IMR-90 (cell line): ENCODE results near the gene PTPRN2. TPM values are rescaled to one million over a fixed set of nuclear protein-coding genes. Genes with fewer than 3 reads are reported as not detected.

ENCODE experiments used
- ATAC-seq: fragments of 200-7000 bp; cut with Tn5 transposase; 2 replicates; pipeline ENCODE4 v1.9.1; 2020; ENCODE audit warnings: low read depth, mild to moderate bottlenecking, moderate library complexity
- BruUV-seq: library from RNA; stranded (reverse); fragments of 400-500 nt; replicated peaks from 2 replicates; lab custom pipeline; 2021; lab: Mats Ljungman, UMichigan
- CTCF ChIA-PET: fragments of 300-600 bp; formaldehyde crosslinking; extraction: SDS; loops from one replicate; lab custom pipeline; 2021; ENCODE audit warnings: antibody characterized with exemption; lab: Yijun Ruan, JAX
- POLR2A ChIA-PET: fragments of 300-600 bp; sonication (Branson Sonifier 250); formaldehyde crosslinking; loops from one replicate; lab custom pipeline; 2022; ENCODE audit warnings: antibody characterized with exemption; ENCODE audit not compliant: unreplicated experiment; lab: Charles Lee
- DNase-seq: peaks from one replicate; pipeline ENCODE4 v3.0.0; 2013
- H2AFZ ChIP-seq: replicated peaks from 2 replicates; pipeline ENCODE3; 2013; ENCODE audit warnings: low read length, mild to moderate bottlenecking; ENCODE audit not compliant: poor library complexity
- H2AK5ac ChIP-seq: 2 replicates; pipeline ENCODE4 v1.6.1; 2013; ENCODE audit warnings: low read depth, low read length, inconsistent platforms
- H2AK9ac ChIP-seq: replicated peaks from 2 replicates; pipeline ENCODE3; 2013; ENCODE audit warnings: mild to moderate bottlenecking, low read depth, low read length, moderate library complexity; ENCODE audit not compliant: poor library complexity
- H2BK120ac ChIP-seq: 2 replicates; pipeline ENCODE4 v1.6.1; 2013; ENCODE audit warnings: low read depth, low read length, inconsistent platforms
- H2BK15ac ChIP-seq: 3 replicates; pipeline ENCODE4 v1.6.1; 2013; ENCODE audit warnings: low read depth, low read length, inconsistent platforms
- H2BK20ac ChIP-seq: 2 replicates; pipeline ENCODE4 v1.6.1; 2013; ENCODE audit warnings: low read depth, mild to moderate bottlenecking, inconsistent platforms, low read length, moderate library complexity
- H2BK5ac ChIP-seq: 2 replicates; pipeline ENCODE4 v1.6.1; 2013; ENCODE audit warnings: mild to moderate bottlenecking, low read depth, low read length, inconsistent platforms; ENCODE audit not compliant: poor library complexity, severe bottlenecking
- H3K14ac ChIP-seq: replicated peaks from 2 replicates; pipeline ENCODE4 v1.6.1; 2013; ENCODE audit warnings: low read depth, low read length, inconsistent platforms
- H3K18ac ChIP-seq: 2 replicates; pipeline ENCODE4 v1.6.1; 2013; ENCODE audit warnings: low read depth, low read length, control low read depth
- H3K23ac ChIP-seq: 2 replicates; pipeline ENCODE4 v1.6.1; 2013; ENCODE audit warnings: low read depth, low read length, inconsistent platforms
- H3K27ac ChIP-seq: 2 replicates; pipeline ENCODE4 v1.5.1; 2013; ENCODE audit warnings: mild to moderate bottlenecking, control low read depth, low read length; ENCODE audit not compliant: insufficient read depth
- H3K27me3 ChIP-seq: 2 replicates; pipeline ENCODE4 v1.6.1; 2013; ENCODE audit warnings: low read length; ENCODE audit not compliant: control insufficient read depth, insufficient read depth
- H3K36me3 ChIP-seq: 2 replicates; pipeline ENCODE4 v1.6.1; 2013; ENCODE audit warnings: low read length, mixed read lengths; ENCODE audit not compliant: control insufficient read depth, insufficient read depth
- H3K4ac ChIP-seq: 2 replicates; pipeline ENCODE4 v1.6.1; 2013; ENCODE audit warnings: low read depth, low read length, inconsistent platforms
- H3K4me1 ChIP-seq: 2 replicates; pipeline ENCODE4 v1.6.1; 2013; ENCODE audit warnings: low read length, mixed read lengths; ENCODE audit not compliant: control insufficient read depth, insufficient read depth
- H3K4me2 ChIP-seq: 2 replicates; pipeline ENCODE4 v1.6.1; 2013; ENCODE audit warnings: low read depth, mild to moderate bottlenecking, control low read depth, low read length, moderate library complexity
- H3K4me3 ChIP-seq: 2 replicates; pipeline ENCODE4 v1.5.1; 2013; ENCODE audit warnings: low read depth, mild to moderate bottlenecking, control low read depth, low read length, moderate library complexity; ENCODE audit not compliant: insufficient read depth
- H3K56ac ChIP-seq: 2 replicates; pipeline ENCODE4 v1.6.1; 2013; ENCODE audit warnings: low read length, inconsistent platforms; ENCODE audit not compliant: insufficient read depth; ENCODE audit errors: extremely low read depth
- H3K79me1 ChIP-seq, 2 experiments: 2 replicates each; pipeline ENCODE4 v1.6.1; 2013; ENCODE audit warnings: low read length in 2 of 2, inconsistent platforms in 1 of 2, low read depth in 1 of 2
- H3K9ac ChIP-seq: 2 replicates; pipeline ENCODE4 v1.6.1; 2013; ENCODE audit warnings: low read depth, low read length, control low read depth
- H3K9me1 ChIP-seq: 2 replicates; pipeline ENCODE4 v1.6.1; 2013; ENCODE audit warnings: low read length, inconsistent platforms; ENCODE audit not compliant: insufficient read depth
- H3K9me3 ChIP-seq: 2 replicates; pipeline ENCODE4 v1.6.1; 2013; ENCODE audit warnings: low read length; ENCODE audit not compliant: control insufficient read depth, insufficient read depth
- H4K20me1 ChIP-seq: 2 replicates; pipeline ENCODE4 v1.6.1; 2013; ENCODE audit warnings: low read length, inconsistent platforms; ENCODE audit not compliant: insufficient read depth
- H4K5ac ChIP-seq: 2 replicates; pipeline ENCODE4 v1.6.1; 2013; ENCODE audit warnings: mild to moderate bottlenecking, low read depth, low read length, control low read depth
- H4K8ac ChIP-seq, 2 experiments: 2 replicates each; pipeline ENCODE4 v1.6.1; 2013; ENCODE audit warnings: low read depth in 2 of 2, low read length in 2 of 2, control low read depth in 1 of 2, inconsistent platforms in 1 of 2
- H4K91ac ChIP-seq: 2 replicates; pipeline ENCODE4 v1.6.1; 2013; ENCODE audit warnings: low read depth, low read length, inconsistent platforms; ENCODE audit not compliant: insufficient read depth
- CTCF ChIP-seq: conservative IDR thresholded peaks from 2 replicates; pipeline ENCODE4 v1.5.1; 2012; ENCODE audit warnings: mild to moderate bottlenecking, low read depth, low read length, improper control_type of control experiment
- MAFK ChIP-seq: IDR thresholded peaks from 2 replicates; pipeline ENCODE4 v1.6.1; 2012; ENCODE audit warnings: low read depth, low read length, improper control_type of control experiment
- NFE2L2 ChIP-seq: fragments of 150-350 bp; IDR thresholded peaks from 2 replicates; pipeline ENCODE4 v1.6.1; 2016; ENCODE audit warnings: low read depth, mild to moderate bottlenecking, low read length
- POLR2A ChIP-seq: IDR thresholded peaks from 2 replicates; pipeline ENCODE4 v1.6.1; 2012; ENCODE audit warnings: mild to moderate bottlenecking, low read depth, low read length
- RAD21 ChIP-seq: IDR thresholded peaks from 2 replicates; pipeline ENCODE4 v1.6.1; 2012; ENCODE audit warnings: low read length, improper control_type of control experiment
- USF2 ChIP-seq: fragments of 150-350 bp; IDR thresholded peaks from 2 replicates; pipeline ENCODE4 v1.6.1; 2017; ENCODE audit warnings: mild to moderate bottlenecking, antibody characterized with exemption, low read length, low read depth
- WGBS, 2 experiments: methylation state at CpG; one replicate each; pipeline versions ENCODE4 v1.1.5 to v1.1.7; 2013; ENCODE audit warnings: missing lambda C conversion rate in 2 of 2; ENCODE audit not compliant: insufficient read length in 1 of 2; ENCODE audit errors: extremely low coverage in 2 of 2; 5-methylcytosine and 5-hydroxymethylcytosine counted together
- dilution Hi-C: fragments of 300-500 bp; cut with HindIII; formaldehyde crosslinking; loops from one replicate; pipeline ENCODE4 v1.14.3; 2018; ENCODE audit warnings: low sequenced_read_pairs; ENCODE audit not compliant: unreplicated experiment
- in situ Hi-C: fragments of 300-500 bp; cut with MboI; formaldehyde crosslinking; loops from 3 replicates; pipeline ENCODE4 v1.14.3; 2019; ENCODE audit warnings: low sequenced_read_pairs, inconsistent platforms, mixed read lengths
- intact Hi-C: fragments of 100-400 bp; cut with micrococcal nuclease; formaldehyde crosslinking; loops from 2 replicates; pipeline ENCODE4 v1.10.0; 2022
- polyA plus RNA-seq, 3 experiments: library from polyadenylated mRNA; depleted of rRNA; stranded (reverse); fragments of >200 nt; gene quantifications; 2 replicates each; pipeline ENCODE4 v1.2.3, GENCODE V29; 2012; ENCODE audit warnings: low replicate concordance in 1 of 3
- total RNA-seq: library from RNA; depleted of rRNA; stranded (reverse); fragments of >200 nt; gene quantifications from 2 replicates; pipeline ENCODE4 v1.2.3, GENCODE V29; 2012

PTPRN2 gene
- total and polyA plus RNA-seq, 2 of the 4 experiments (the other 2 are of a cell fraction) = 0.03 TPM; not detected in 1

GRCh38 chr7:158533386-158534133 lies 54.1 kb downstream of the PTPRN2 start:
- H2BK15ac ChIP-seq = no peak overlapping the region
- no peaks in the 10 kb centered on the region for H3K79me1 ChIP-seq
- CTCF ChIA-PET = interaction anchor here (0.6 kb wide), 1 partner anchor 11 kb away, joined by 3 read pairs; no protein-coding TSS in a partner anchor
- H3K27ac ChIP-seq = no peak overlapping the region
- no peak overlapping the region for H2BK5ac ChIP-seq
- H3K4me3 ChIP-seq = no peak overlapping the region
- no peak overlapping the region for H4K8ac ChIP-seq
- H2AK5ac ChIP-seq = no peak overlapping the region
- peaks cover 60% of the 10 kb centered on the region for H3K9me3 ChIP-seq
- H2BK120ac ChIP-seq = no peak overlapping the region
- H3K9me1 ChIP-seq = no peaks in the 10 kb centered on the region
- no peak overlapping the region for H3K9ac ChIP-seq
- H3K36me3 ChIP-seq = no peaks in the 10 kb centered on the region
- H3K18ac ChIP-seq = no peak overlapping the region
- H4K91ac ChIP-seq = no peak overlapping the region
- peak overlapping the region; percentile 11 for H2AFZ ChIP-seq
- no TSS peak for BruUV-seq
- no peak overlapping the region for H3K14ac ChIP-seq
- 66% methylated on average over 11 of the region's 26 CpGs; no CpG with 5 or more reads in 1 of the 2 experiments for whole genome bisulfite sequencing, 2 experiments
- no peak overlapping the region for H4K5ac ChIP-seq
- H3K4me1 ChIP-seq = no peaks in the 10 kb centered on the region
- H3K56ac ChIP-seq = no peak overlapping the region
- POLR2A ChIA-PET = no interaction called here
- in situ Hi-C loops (no loop called here), intact Hi-C loops (no loop called here), dilution Hi-C loops (no loop called here)
- H3K4me2 ChIP-seq = no peak overlapping the region
- DNase-seq (no peak), ATAC-seq (no peak)
- H3K27me3 ChIP-seq = no peaks in the 10 kb centered on the region
- TF ChIP-seq RAD21 = no peak
- TF ChIP-seq POLR2A = no peak
- TF ChIP-seq MAFK = no peak
- no peak for TF ChIP-seq USF2
- TF ChIP-seq CTCF = no peak
- TF ChIP-seq NFE2L2 = no peak
- H2AK9ac ChIP-seq = no peak overlapping the region
- no peak overlapping the region for H3K4ac ChIP-seq
- H2BK20ac ChIP-seq = no peak overlapping the region
- H3K23ac ChIP-seq = no peak overlapping the region
- no peaks in the 10 kb centered on the region for H4K20me1 ChIP-seq
